ENCODE measurements around the gene JPH4.
"Not testable (repeated sequence)": the region's sequence is repeated elsewhere in the genome, so short reads cannot be mapped to it uniquely, and the experiment has no call there.

DNA sequence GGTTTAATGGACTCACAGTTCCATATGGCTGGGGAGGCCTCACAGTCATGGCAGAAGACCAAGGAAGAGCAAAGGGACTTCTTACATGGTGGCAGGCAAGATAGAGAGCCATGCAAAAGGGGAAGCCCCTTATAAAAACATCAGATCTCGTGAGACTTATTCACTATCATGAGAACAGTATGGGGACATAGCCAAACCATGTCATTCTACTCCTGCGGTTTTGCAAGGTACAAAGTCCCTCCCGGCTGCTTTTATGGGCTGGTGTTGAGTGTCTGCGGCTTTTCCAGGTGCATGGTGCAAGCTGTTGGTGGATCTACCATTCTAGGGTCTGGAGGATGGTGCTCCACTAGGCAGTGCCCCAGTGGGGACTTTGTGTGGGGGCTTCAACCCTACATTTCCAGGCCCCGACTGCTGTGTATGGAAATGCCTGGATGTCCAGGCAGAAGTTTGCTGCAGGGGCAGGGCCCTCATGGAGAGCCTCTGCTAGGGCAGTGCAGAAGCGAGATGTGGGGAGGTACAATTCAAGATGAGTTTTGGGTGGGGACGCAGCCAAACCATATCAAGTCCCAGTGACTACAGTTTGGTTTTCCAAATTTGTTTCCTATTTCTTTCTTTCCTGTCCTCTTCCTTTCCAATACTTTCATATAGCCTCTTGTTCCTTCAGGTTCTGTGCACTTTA is 31.0 kb upstream of the JPH4 start:
- TF ChIP-seq, protein P1, sequence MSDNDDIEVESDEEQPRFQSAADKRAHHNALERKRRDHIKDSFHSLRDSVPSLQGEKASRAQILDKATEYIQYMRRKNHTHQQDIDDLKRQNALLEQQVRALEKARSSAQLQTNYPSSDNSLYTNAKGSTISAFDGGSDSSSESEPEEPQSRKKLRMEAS (IDR thresholded peaks at IDR 0.05): not testable (repeated sequence)
- TF ChIP-seq POLR2A (IDR thresholded peaks at IDR 0.05; ENCODE audit: low read length): not testable (repeated sequence)

Data from A549 (cell line).